Measurements from ENCODE around the gene GSTM4. TPM values are rescaled to one million over a fixed set of nuclear protein-coding genes. Genes with fewer than 3 reads are reported as not detected.
"Not testable (repeated sequence)": the region's sequence is repeated elsewhere in the genome, so short reads cannot be mapped to it uniquely, and the experiment has no call there.

The GSTM4 gene
- total and polyA plus RNA-seq, 2 donors (not counting 1 experiment from before 2014, with no cell fraction given), result 17.7 to 30.8 TPM

- no peaks in the 10 kb centered on the region for H3K9me3 ChIP-seq (ENCODE audit: control insufficient read depth, insufficient read depth, low read depth, low read length)
- no peak overlapping the region for H3K27ac ChIP-seq (ENCODE audit: insufficient read depth, low read length)
- no peak for DNase-seq (ENCODE audit: low read depth in 2 of 2)
- H3K4me3 ChIP-seq (replicated peaks in 1 of 4; ENCODE audit: control extremely low read depth in 1 of 4, insufficient read depth in 1 of 4, low read depth in 3 of 4, low read length in 4 of 4), result no peak overlapping the region
- H3K79me2 ChIP-seq (ENCODE audit: control insufficient read depth, insufficient read depth, low read length), result no peaks in the 10 kb centered on the region
- H3K4me2 ChIP-seq (ENCODE audit: extremely low read depth, insufficient read depth, low read length), result no peak overlapping the region
- H3K9ac ChIP-seq (ENCODE audit: insufficient read depth, low read length), result no peak overlapping the region
- H3K4me1 ChIP-seq (ENCODE audit: control insufficient read depth, extremely low read depth, insufficient read depth, low read length), result no peaks in the 10 kb centered on the region
- TF ChIP-seq CTCF (conservative IDR thresholded peaks at IDR 0.05 in 1 of 2, IDR thresholded peaks at IDR 0.05 in 1 of 2; ENCODE audit: low read depth in 1 of 2, low read length in 2 of 2), result no peak
- no peak for TF ChIP-seq EZH2 (IDR thresholded peaks at IDR 0.05; ENCODE audit: low read length, missing control alignments)
- H3K36me3 ChIP-seq (ENCODE audit: control insufficient read depth, insufficient read depth, low read length), result no peaks in the 10 kb centered on the region
- H2AFZ ChIP-seq (ENCODE audit: low read length), result no peak overlapping the region
- H3K27me3 ChIP-seq (ENCODE audit: control insufficient read depth, insufficient read depth, low read length), result no peaks in the 10 kb centered on the region
- H4K20me1 ChIP-seq (ENCODE audit: control insufficient read depth, extremely low read depth, insufficient read depth, low read length), result no peaks in the 10 kb centered on the region
These were observed 48.3 kb downstream of the GSTM4 start for GRCh38 chr1:109704173-109704572.

GRCh38 chr1:109705411-109705810, 49.5 kb downstream of the GSTM4 start:
- Histone ChIP-seq H3K27me3 (ENCODE audit: control insufficient read depth, insufficient read depth, low read length) (no peaks in the 10 kb centered on the region), H3K79me2 (ENCODE audit: control insufficient read depth, insufficient read depth, low read length) (no peaks in the 10 kb centered on the region), H3K4me2 (ENCODE audit: extremely low read depth, insufficient read depth, low read length) (no peak overlapping the region), H3K4me3 (replicated peaks in 1 of 4; ENCODE audit: control extremely low read depth in 1 of 4, insufficient read depth in 1 of 4, low read depth in 3 of 4, low read length in 4 of 4) (no peak overlapping the region), H3K9me3 (ENCODE audit: control insufficient read depth, insufficient read depth, low read depth, low read length) (no peaks in the 10 kb centered on the region), H3K36me3 (ENCODE audit: control insufficient read depth, insufficient read depth, low read length) (no peaks in the 10 kb centered on the region), H4K20me1 (ENCODE audit: control insufficient read depth, extremely low read depth, insufficient read depth, low read length) (no peaks in the 10 kb centered on the region), H3K27ac (ENCODE audit: insufficient read depth, low read length) (no peak overlapping the region), H3K4me1 (ENCODE audit: control insufficient read depth, extremely low read depth, insufficient read depth, low read length) (no peaks in the 10 kb centered on the region), H2AFZ (ENCODE audit: low read length) (no peak overlapping the region), H3K9ac (ENCODE audit: insufficient read depth, low read length) (no peak overlapping the region)
- TF ChIP-seq CTCF (conservative IDR thresholded peaks at IDR 0.05 in 1 of 2, IDR thresholded peaks at IDR 0.05 in 1 of 2; ENCODE audit: low read depth in 1 of 2, low read length in 2 of 2) (no peak), EZH2 (IDR thresholded peaks at IDR 0.05; ENCODE audit: low read length, missing control alignments) (no peak)
- no peak for DNase-seq (ENCODE audit: low read depth in 2 of 2)

GRCh38 chr1:109708949-109709348, 53.0 kb downstream of the GSTM4 start:
- H3K9me3 ChIP-seq (ENCODE audit: control insufficient read depth, insufficient read depth, low read depth, low read length); H2AFZ ChIP-seq (ENCODE audit: low read length); H3K79me2 ChIP-seq (ENCODE audit: control insufficient read depth, insufficient read depth, low read length); H3K4me3 ChIP-seq (replicated peaks in 1 of 4; ENCODE audit: control extremely low read depth in 1 of 4, insufficient read depth in 1 of 4, low read depth in 3 of 4, low read length in 4 of 4); H3K36me3 ChIP-seq (ENCODE audit: control insufficient read depth, insufficient read depth, low read length); H3K9ac ChIP-seq (ENCODE audit: insufficient read depth, low read length); H4K20me1 ChIP-seq (ENCODE audit: control insufficient read depth, extremely low read depth, insufficient read depth, low read length); H3K27me3 ChIP-seq (ENCODE audit: control insufficient read depth, insufficient read depth, low read length); DNase-seq (ENCODE audit: low read depth in 2 of 2); H3K4me1 ChIP-seq (ENCODE audit: control insufficient read depth, extremely low read depth, insufficient read depth, low read length); H3K27ac ChIP-seq (ENCODE audit: insufficient read depth, low read length); H3K4me2 ChIP-seq (ENCODE audit: extremely low read depth, insufficient read depth, low read length): not testable (repeated sequence)

- not testable (repeated sequence) for DNase-seq (ENCODE audit: low read depth in 2 of 2); H3K79me2 ChIP-seq (ENCODE audit: control insufficient read depth, insufficient read depth, low read length); H3K9ac ChIP-seq (ENCODE audit: insufficient read depth, low read length); H3K27me3 ChIP-seq (ENCODE audit: control insufficient read depth, insufficient read depth, low read length); H3K36me3 ChIP-seq (ENCODE audit: control insufficient read depth, insufficient read depth, low read length); H3K4me3 ChIP-seq (replicated peaks in 1 of 4; ENCODE audit: control extremely low read depth in 1 of 4, insufficient read depth in 1 of 4, low read depth in 3 of 4, low read length in 4 of 4); H4K20me1 ChIP-seq (ENCODE audit: control insufficient read depth, extremely low read depth, insufficient read depth, low read length); H3K27ac ChIP-seq (ENCODE audit: insufficient read depth, low read length); H3K4me1 ChIP-seq (ENCODE audit: control insufficient read depth, extremely low read depth, insufficient read depth, low read length); H2AFZ ChIP-seq (ENCODE audit: low read length); H3K4me2 ChIP-seq (ENCODE audit: extremely low read depth, insufficient read depth, low read length); H3K9me3 ChIP-seq (ENCODE audit: control insufficient read depth, insufficient read depth, low read depth, low read length)
These were observed 53.9 kb downstream of the GSTM4 start for GRCh38 chr1:109709822-109710221.

Other genes with a start within 250 kb of the GSTM4 start
- gene PSMA5, start 229.7 kb upstream of the GSTM4 start, total RNA-seq, result 39.0 and 41.0 TPM in 2 replicates
- 142 and 145 TPM in 2 replicates for gene PSMA5, start 229.7 kb upstream of the GSTM4 start, polyA plus RNA-seq
- gene SYPL2, start 189.6 kb upstream of the GSTM4 start, total RNA-seq, result 0.26 and 1.7 TPM in 2 replicates
- gene SYPL2, start 189.6 kb upstream of the GSTM4 start, polyA plus RNA-seq, result 1.8 and 1.9 TPM in 2 replicates
- gene ATXN7L2, start 172.2 kb upstream of the GSTM4 start, total RNA-seq, result 1.5 and 2.0 TPM in 2 replicates
- gene ATXN7L2, start 172.2 kb upstream of the GSTM4 start, polyA plus RNA-seq, result 0.86 and 1.6 TPM in 2 replicates
- gene CYB561D1, start 162.0 kb upstream of the GSTM4 start, total RNA-seq, result 5.1 and 6.6 TPM in 2 replicates
- 4.7 and 5.1 TPM in 2 replicates for gene CYB561D1, start 162.0 kb upstream of the GSTM4 start, polyA plus RNA-seq
- 1.8 and 2.5 TPM in 2 replicates for gene AMIGO1, start 146.4 kb upstream of the GSTM4 start, total RNA-seq
- 0.40 and 0.57 TPM in 2 replicates for gene AMIGO1, start 146.4 kb upstream of the GSTM4 start, polyA plus RNA-seq
- 0.26 TPM in 1 of 2 replicates, not detected in the other for gene GPR61, start 116.2 kb upstream of the GSTM4 start, total RNA-seq
- gene GPR61, start 116.2 kb upstream of the GSTM4 start, polyA plus RNA-seq, result 0.01 TPM in 1 of 2 replicates, not detected in the other
- gene GNAI3, start 107.5 kb upstream of the GSTM4 start, total RNA-seq, result 10.3 and 11.4 TPM in 2 replicates
- gene GNAI3, start 107.5 kb upstream of the GSTM4 start, polyA plus RNA-seq, result 12.9 and 14.4 TPM in 2 replicates
- under 0.01 and 0.17 TPM in 2 replicates for gene GNAT2, start 36.5 kb upstream of the GSTM4 start, total RNA-seq
- 0.22 and 0.35 TPM in 2 replicates for gene GNAT2, start 36.5 kb upstream of the GSTM4 start, polyA plus RNA-seq
- 40.6 and 51.9 TPM in 2 replicates for gene AMPD2, start 36.3 kb upstream of the GSTM4 start, total RNA-seq
- gene AMPD2, start 36.3 kb upstream of the GSTM4 start, polyA plus RNA-seq, result 23.0 and 31.1 TPM in 2 replicates
- gene GSTM2, start 12.0 kb downstream of the GSTM4 start, total RNA-seq, result 21.1 and 28.2 TPM in 2 replicates
- 67.7 and 71.1 TPM in 2 replicates for gene GSTM2, start 12.0 kb downstream of the GSTM4 start, polyA plus RNA-seq
- 14.4 TPM in 1 of 2 replicates, not detected in the other for gene GSTM1, start 31.7 kb downstream of the GSTM4 start, total RNA-seq
- gene GSTM1, start 31.7 kb downstream of the GSTM4 start, polyA plus RNA-seq, result 0.55 and 38.0 TPM in 2 replicates
- gene GSTM5, start 56.2 kb downstream of the GSTM4 start, total RNA-seq, result 16.4 and 21.6 TPM in 2 replicates
- 6.1 and 7.5 TPM in 2 replicates for gene GSTM5, start 56.2 kb downstream of the GSTM4 start, polyA plus RNA-seq
- 37.0 and 51.4 TPM in 2 replicates for gene GSTM3, start 84.9 kb downstream of the GSTM4 start, total RNA-seq
- 90.0 and 207 TPM in 2 replicates for gene GSTM3, start 84.9 kb downstream of the GSTM4 start, polyA plus RNA-seq
- gene EPS8L3, start 107.8 kb downstream of the GSTM4 start, total RNA-seq, result not detected in 2 replicates
- not detected in 2 replicates for gene EPS8L3, start 107.8 kb downstream of the GSTM4 start, polyA plus RNA-seq